AG09319 (cell line): ENCODE data around the gene NRF1.
"Not testable (repeated sequence)": the region's sequence is repeated elsewhere in the genome, so short reads cannot be mapped to it uniquely, and the experiment has no call there.

Experiments used
- DNase-seq: peaks from one replicate; pipeline ENCODE4 v3.0.0-alpha.2; 2010; ENCODE audit warnings: low read depth; ENCODE audit errors: extremely low read depth
- TF ChIP-seq, protein P1 (sequence below): IDR thresholded peaks from 2 replicates; pipeline ENCODE4 v1.5.1; 2011; ENCODE audit warnings: low read depth, mild to moderate bottlenecking, inconsistent platforms, low read length, moderate library complexity

The NRF1 gene

DNA sequence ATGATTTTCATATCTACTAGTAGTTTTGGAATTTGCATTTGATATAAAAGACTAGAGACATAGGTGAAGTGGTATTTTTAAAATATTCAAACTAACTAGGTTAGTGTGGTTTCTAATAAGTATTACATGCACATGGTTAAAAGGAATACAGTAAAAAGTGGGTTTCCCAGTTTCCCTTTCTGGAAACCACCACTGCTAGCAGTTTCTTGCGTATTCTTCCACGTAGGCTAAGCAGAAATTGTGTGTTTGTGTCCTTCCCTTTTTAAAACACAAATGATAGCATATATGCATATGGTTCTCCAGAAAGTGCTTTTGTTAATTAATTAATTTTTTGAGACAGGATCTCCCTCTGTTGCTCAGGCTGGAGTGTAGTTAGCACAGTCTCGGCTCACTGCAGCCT lies 15.4 kb downstream of the NRF1 start:
- TF ChIP-seq, protein P1, sequence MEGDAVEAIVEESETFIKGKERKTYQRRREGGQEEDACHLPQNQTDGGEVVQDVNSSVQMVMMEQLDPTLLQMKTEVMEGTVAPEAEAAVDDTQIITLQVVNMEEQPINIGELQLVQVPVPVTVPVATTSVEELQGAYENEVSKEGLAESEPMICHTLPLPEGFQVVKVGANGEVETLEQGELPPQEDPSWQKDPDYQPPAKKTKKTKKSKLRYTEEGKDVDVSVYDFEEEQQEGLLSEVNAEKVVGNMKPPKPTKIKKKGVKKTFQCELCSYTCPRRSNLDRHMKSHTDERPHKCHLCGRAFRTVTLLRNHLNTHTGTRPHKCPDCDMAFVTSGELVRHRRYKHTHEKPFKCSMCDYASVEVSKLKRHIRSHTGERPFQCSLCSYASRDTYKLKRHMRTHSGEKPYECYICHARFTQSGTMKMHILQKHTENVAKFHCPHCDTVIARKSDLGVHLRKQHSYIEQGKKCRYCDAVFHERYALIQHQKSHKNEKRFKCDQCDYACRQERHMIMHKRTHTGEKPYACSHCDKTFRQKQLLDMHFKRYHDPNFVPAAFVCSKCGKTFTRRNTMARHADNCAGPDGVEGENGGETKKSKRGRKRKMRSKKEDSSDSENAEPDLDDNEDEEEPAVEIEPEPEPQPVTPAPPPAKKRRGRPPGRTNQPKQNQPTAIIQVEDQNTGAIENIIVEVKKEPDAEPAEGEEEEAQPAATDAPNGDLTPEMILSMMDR = no peak
- DNase-seq = no peak

DNA sequence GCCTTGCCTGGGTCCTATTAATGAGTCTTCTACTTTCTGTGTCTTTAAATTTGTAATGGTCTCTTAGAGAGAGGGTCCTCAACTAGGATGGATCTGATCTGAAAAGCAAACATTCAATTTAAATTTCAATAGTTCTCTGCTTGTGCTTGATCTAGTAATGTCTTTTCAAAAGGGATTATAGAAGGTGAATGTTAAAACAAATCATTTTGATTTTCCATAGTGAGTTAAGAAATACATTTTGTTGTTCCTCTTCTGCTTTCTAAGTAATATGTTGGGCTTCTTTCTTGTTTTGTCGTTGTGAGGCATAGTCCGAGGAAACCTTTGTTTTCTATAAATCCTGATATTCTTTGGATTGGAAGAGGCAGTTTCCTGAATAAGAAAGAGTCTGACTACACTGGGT lies 18.8 kb downstream of the NRF1 start:
- TF ChIP-seq, protein P1 = no peak
- no peak for DNase-seq

DNA sequence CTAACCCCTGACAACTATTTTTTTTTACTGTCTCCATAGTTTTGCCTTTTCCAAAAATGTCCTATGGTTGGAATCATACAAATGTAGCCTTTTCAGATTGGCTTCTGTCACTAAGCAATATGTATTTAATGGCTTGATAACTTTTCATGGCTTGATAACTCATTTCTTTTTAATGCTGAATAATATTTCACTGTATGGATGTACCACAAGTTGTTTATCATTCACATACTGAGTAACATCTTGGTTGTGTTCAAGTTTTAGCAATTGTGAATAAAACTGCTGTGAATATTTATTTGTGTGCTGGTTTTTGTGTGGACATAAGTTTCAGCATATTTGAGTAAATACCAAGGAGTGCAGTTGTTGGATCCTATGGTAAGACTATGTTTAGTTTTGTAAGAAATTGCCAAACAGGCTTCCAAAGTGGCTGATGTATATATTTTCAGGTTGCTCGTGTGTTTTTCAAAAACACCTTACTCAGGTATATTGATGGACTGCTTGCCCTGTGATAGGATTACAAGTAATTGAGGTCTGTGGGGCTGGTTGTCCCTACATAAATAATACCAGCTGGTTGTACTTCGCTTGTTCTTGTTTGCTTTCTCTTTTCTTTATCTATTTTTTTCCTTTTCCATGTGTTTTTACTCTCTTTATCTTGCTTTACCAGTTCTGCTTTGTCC lies 23.0 kb downstream of the NRF1 start:
- DNase-seq = no peak
- TF ChIP-seq, protein P1 = no peak

DNA sequence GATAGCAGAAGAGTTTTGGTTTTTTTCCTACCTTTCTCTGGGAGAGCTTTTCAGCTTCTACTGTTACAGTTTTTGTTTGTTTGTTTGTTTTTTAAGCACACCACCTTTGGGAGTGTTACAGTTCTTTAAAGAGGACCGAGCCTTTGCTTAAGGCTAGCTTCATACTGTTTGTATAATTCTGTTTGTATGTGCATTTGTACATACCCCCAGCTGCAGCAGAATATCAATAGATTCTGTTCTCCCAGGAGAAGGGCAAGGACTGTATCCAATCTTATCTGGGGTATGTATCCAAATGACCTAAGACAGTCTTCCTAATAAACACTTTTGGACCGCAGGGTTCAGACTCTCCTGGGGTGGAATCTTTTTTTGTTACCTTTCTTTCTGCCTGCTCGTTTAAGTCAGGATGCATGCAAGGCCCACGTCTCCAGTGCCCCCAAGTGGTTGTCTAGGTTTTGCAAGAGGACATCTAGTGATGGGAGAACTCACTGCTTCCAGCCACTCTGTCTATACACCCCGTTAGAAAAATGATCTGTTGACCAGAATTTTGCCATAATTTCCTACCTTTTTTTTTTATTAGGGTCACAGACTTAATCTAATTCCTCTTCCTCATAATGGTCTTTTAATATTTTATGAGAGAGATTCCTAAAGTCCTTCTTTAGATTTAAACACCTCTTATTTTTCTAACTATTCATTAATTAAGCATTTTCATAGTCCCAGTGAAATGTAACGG lies 23.9 kb downstream of the NRF1 start:
- TF ChIP-seq, protein P1 = peak; percentile 94
- DNase-seq = peak; percentile 50

DNA sequence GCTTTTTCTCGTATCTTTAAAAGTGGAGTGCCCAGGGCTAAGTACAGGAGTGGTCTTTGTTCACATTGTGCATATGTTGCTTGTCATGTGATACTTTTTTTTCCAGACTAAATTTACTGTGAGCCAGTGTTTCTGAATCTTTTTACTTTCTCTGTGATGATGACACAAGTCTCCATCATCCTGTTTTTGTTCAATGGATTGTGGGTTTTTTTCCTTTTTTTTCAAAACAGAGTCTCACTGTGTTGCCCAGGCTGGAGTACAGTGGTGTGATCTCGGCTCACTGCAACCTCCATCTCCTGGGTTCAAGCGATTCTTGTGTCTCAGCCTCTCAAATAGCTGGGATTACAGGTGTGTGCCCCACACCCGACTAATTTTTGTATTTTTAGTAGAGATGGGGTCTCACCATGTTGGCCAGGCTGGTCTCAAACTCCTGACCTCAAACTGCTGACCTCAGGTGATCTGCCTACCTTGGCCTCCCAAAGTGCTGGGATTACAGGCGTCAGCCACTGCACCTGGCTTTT lies 24.6 kb downstream of the NRF1 start:
- not testable (repeated sequence) for DNase-seq

DNA sequence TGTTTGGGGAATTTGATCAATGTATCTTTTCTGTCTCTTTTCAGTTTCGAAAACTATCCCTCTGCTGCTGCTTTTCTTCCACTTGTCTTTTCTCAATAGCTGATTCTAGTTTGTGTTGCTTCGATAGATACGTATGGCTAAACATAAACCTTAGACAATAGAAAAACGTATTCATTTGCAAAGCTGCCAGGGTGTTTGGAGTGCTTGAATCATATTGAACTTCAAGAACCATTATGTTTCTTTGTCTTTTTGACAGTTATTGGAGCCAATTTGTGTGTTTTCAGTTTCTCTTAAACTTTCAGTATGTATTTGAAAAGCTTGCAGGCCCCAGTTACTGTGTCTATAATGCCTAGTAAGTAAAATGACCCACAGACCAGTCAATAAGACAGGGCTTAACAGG lies 25.1 kb downstream of the NRF1 start:
- TF ChIP-seq, protein P1 = no peak
- DNase-seq = no peak

DNA sequence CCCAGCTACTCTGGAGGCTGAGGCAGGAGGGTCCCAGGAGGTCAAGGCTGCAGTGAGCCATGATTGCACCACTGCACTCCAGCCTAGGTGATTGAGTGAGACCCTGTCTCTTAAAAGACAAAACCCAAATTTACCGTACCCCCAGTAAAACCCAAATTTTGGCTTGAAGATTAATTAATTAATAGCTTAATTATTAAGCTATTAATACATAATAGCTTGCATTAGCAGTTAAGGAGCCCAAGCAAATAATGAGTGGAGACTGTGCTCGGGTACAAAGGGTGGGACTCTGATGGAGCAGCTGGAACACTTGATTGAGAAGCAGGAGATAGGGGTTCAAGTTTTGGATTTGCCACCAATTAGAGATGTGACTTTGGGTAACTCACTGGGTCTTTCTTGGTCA lies 28.9 kb downstream of the NRF1 start:
- DNase-seq = no peak
- TF ChIP-seq, protein P1 = no peak
